Pons (tissue), 1 donor: ENCODE measurements around the gene CLEC10A.

Experiments
- DNase-seq: peaks from one replicate; pipeline ENCODE4 v3.0.0-alpha.2; 2016; ENCODE audit warnings: low spot score

The CLEC10A gene

DNA sequence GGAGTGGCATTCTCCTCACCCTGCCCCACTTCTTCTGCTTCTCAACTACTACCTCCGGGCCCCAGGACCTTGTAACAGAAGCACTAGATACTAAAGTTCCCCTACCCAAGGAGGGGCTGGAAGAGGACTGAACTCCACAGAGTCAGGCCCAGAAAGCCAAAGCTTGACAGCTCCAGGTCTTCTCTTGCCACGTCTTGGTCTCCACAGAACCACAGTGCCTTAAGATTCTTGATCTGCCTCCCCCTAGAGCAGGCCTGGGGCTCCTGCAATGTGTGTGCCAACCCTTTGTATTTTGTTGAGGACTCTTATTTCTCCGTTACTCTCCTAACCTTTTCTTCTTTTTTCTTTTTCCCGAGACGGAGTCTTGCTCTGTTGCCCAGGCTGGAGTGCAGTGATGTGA, 40.2 kb downstream of the CLEC10A start:
- DNase-seq: no peak

GRCh38 chr17:7038025-7038862, 41.8 kb downstream of the CLEC10A start:
- DNase-seq: no peak

- DNase-seq: peak; percentile 90
Observed at GRCh38 chr17:7035591-7036368, 44.3 kb downstream of the CLEC10A start, which contains the start of gene SLC16A13. TSS of gene SLC16A13 (plus strand) at chr17:7036015. CDS start at chr17:7036383, 368 bp downstream.

DNA sequence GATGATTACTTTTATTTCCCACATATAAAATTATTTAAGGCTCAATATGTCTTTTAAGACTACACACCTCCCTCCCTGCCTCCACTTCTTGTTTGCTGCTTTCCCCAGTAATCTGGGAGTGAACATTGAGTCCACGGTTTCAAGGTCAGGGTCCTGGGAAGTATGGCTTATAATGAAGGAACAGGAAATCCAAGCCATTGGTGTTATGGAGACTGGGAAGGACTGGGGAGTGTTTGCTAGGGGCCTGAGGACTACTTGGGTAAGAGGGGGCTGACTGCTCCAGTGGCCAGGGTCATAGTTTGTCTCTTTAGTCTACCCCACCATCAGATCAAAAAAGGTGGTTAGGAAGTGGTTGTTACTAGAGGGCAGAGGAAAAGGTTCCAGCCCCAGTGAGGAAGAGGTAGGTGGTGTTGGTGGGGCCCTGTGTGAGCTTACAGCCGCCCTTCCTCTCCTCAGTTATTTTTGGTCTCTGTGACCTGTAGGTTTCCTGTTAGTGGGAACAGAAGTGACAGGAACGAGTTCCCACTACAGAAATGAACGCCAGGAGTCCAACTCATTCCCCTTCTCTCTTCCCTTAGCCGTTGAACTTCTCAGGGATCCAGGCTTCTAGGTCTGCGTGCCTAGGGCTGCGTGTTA, 45.0 kb downstream of the CLEC10A start:
- no peak for DNase-seq

- no peak for DNase-seq
Observed at GRCh38 chr17:7029659-7030058, 50.4 kb downstream of the CLEC10A start.

- DNase-seq: no peak
Observed at GRCh38 chr17:7029096-7029495, 51.0 kb downstream of the CLEC10A start.

DNA sequence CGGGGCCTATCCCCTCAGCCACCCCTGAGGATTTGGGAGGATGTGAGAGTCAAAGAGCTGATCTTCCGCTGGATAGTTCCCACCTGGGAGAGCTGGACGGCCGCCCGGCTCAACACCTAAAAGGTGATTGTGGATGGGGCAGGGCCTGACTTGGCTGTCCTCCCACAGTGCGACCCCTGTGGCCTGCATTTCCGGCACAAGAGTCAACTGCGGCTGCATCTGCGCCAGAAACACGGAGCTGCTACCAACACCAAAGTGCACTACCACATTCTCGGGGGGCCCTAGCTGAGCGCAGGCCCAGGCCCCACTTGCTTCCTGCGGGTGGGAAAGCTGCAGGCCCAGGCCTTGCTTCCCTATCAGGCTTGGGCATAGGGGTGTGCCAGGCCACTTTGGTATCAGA, 52.7 kb downstream of the CLEC10A start:
- no peak for DNase-seq

GRCh38 chr17:7026471-7027115, 53.5 kb downstream of the CLEC10A start:
- no peak for DNase-seq

DNA sequence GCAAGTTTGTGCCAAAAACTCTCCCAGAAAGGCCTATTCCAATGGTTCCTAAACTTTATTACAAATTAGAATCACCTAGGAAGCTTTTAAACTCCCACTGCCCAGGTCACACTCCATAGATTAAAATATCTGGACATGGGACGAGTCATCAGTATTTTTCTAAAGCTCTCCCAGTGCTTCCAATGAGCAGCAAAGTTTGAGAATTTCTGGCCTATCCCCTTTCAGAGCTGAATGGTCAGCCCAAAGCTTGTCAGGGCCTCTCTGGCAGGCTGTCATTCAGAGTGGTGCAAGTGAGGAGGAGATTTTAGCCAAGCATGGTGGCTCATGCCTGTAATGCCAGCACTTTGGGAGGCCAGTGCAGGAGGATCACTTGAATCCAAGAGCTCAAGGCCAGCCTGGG, 54.8 kb downstream of the CLEC10A start:
- no peak for DNase-seq
